Endothelial cell of umbilical vein (primary cell): ENCODE measurements around the gene FAM161B.

ENCODE experiments used
- EZH2 ChIP-seq: IDR thresholded peaks from 2 replicates; pipeline ENCODE4 v1.6.1; 2012; ENCODE audit warnings: borderline replicate concordance, low read depth, mild to moderate bottlenecking, moderate library complexity, low read length, inconsistent platforms; ENCODE audit not compliant: severe bottlenecking
- FOS ChIP-seq: IDR thresholded peaks from 2 replicates; pipeline ENCODE4 v1.6.1; 2011; ENCODE audit warnings: mild to moderate bottlenecking, low read length, moderate library complexity, borderline replicate concordance; ENCODE audit not compliant: insufficient read depth
- JUN ChIP-seq: IDR thresholded peaks from 2 replicates; pipeline ENCODE4 v1.6.1; 2011; ENCODE audit warnings: borderline replicate concordance, low read depth; ENCODE audit not compliant: insufficient read length, insufficient read depth
- MYC ChIP-seq: IDR thresholded peaks from one replicate; pipeline ENCODE4 v1.6.1; 2011; ENCODE audit warnings: mild to moderate bottlenecking, low read depth, low read length
- POLR2A ChIP-seq: IDR thresholded peaks from 2 replicates; pipeline ENCODE4 v1.6.1; 2012; ENCODE audit warnings: low read depth, mild to moderate bottlenecking, control low read depth, low read length
- POLR2AphosphoS5 ChIP-seq: IDR thresholded peaks from 2 replicates; pipeline ENCODE4 v1.6.1; 2012; ENCODE audit warnings: low read depth, mild to moderate bottlenecking, control low read depth, low read length, moderate library complexity; ENCODE audit not compliant: insufficient read depth
- TF ChIP-seq, protein P1 (sequence below), 2 donors: IDR thresholded peaks; 1 replicate in 1 of 2; 2 replicates in 1 of 2; pipeline ENCODE4 v1.5.1; 2011; ENCODE audit warnings: low read length in 2 of 2, mild to moderate bottlenecking in 2 of 2, moderate library complexity in 2 of 2, control low read depth in 1 of 2, inconsistent platforms in 1 of 2, low read depth in 1 of 2; ENCODE audit not compliant: insufficient read depth in 1 of 2; ENCODE audit errors: extremely low read depth in 1 of 2
- TF ChIP-seq, protein P2 (sequence below): IDR thresholded peaks from 2 replicates; pipeline ENCODE4 v1.6.1; 2011; ENCODE audit not compliant: insufficient read depth, insufficient read length

DNA sequence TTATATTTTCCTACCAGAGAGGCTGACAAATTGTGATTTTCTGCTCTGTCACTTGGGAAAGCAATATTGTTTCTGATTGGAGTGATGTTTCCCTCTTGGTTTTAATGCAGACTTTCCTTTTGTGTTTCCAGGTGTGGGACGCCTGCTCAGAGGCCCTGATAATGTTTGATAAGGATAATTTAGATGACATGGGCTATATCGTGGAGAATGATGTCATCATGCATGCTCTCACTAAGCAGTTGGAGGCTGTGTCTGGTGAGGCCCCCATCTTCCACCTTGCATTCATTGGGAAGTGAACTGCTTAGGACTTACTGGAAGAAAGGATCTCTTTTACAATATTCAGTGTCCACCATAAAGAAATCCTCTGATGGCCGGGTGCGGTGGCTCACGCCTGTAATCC is 5.8 kb upstream of the FAM161B start:
- TF ChIP-seq POLR2AphosphoS5 = no peak
- TF ChIP-seq, protein P1, sequence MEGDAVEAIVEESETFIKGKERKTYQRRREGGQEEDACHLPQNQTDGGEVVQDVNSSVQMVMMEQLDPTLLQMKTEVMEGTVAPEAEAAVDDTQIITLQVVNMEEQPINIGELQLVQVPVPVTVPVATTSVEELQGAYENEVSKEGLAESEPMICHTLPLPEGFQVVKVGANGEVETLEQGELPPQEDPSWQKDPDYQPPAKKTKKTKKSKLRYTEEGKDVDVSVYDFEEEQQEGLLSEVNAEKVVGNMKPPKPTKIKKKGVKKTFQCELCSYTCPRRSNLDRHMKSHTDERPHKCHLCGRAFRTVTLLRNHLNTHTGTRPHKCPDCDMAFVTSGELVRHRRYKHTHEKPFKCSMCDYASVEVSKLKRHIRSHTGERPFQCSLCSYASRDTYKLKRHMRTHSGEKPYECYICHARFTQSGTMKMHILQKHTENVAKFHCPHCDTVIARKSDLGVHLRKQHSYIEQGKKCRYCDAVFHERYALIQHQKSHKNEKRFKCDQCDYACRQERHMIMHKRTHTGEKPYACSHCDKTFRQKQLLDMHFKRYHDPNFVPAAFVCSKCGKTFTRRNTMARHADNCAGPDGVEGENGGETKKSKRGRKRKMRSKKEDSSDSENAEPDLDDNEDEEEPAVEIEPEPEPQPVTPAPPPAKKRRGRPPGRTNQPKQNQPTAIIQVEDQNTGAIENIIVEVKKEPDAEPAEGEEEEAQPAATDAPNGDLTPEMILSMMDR (IDR thresholded peaks at IDR 0.05; ENCODE audit: extremely low read depth in 1 of 2, insufficient read depth in 1 of 2, low read depth in 1 of 2, low read length in 2 of 2) = no peak
- no peak for TF ChIP-seq POLR2A
- no peak for TF ChIP-seq EZH2
- no peak for TF ChIP-seq FOS
- TF ChIP-seq, protein P2, sequence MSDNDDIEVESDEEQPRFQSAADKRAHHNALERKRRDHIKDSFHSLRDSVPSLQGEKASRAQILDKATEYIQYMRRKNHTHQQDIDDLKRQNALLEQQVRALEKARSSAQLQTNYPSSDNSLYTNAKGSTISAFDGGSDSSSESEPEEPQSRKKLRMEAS = no peak
- TF ChIP-seq JUN = no peak
- no peak for TF ChIP-seq MYC
